ENCODE results near the gene SLC25A5.
"Not testable (repeated sequence)": the region's sequence is repeated elsewhere in the genome, so short reads cannot be mapped to it uniquely, and the experiment has no call there.

Gene SLC25A5

GRCh38 chrX:119495734-119496726 is 27.8 kb downstream of the SLC25A5 start:
- Histone ChIP-seq H3K9me3 (ENCODE audit: insufficient read depth, low read depth, low read length) (no peaks in the 10 kb centered on the region), H3K36me3 (ENCODE audit: insufficient read depth, low read length) (no peaks in the 10 kb centered on the region), H3K4me3 (ENCODE audit: low read length) (no peak overlapping the region), H3K9ac (ENCODE audit: low read depth, low read length) (no peak overlapping the region), H3K4me1 (ENCODE audit: insufficient read depth, low read length) (no peaks in the 10 kb centered on the region), H3K27ac (ENCODE audit: low read depth, low read length) (no peak overlapping the region), H3K27me3 (ENCODE audit: insufficient read depth, low read length) (no peaks in the 10 kb centered on the region)
- WGBS = 80% methylated on average over 9 of the region's 10 CpGs

- H3K9me3 ChIP-seq (ENCODE audit: insufficient read depth, low read depth, low read length) = no peaks in the 10 kb centered on the region
- WGBS = 93% methylated on average over 1 of the region's 1 CpG
- no peak overlapping the region for H3K4me3 ChIP-seq (ENCODE audit: low read length)
- H3K27me3 ChIP-seq (ENCODE audit: insufficient read depth, low read length) = no peaks in the 10 kb centered on the region
- no peak overlapping the region for H3K27ac ChIP-seq (ENCODE audit: low read depth, low read length)
- H3K36me3 ChIP-seq (ENCODE audit: insufficient read depth, low read length) = no peaks in the 10 kb centered on the region
- H3K4me1 ChIP-seq (ENCODE audit: insufficient read depth, low read length) = no peaks in the 10 kb centered on the region
- no peak overlapping the region for H3K9ac ChIP-seq (ENCODE audit: low read depth, low read length)
Observed at GRCh38 chrX:119497185-119497584, 28.9 kb downstream of the SLC25A5 start.

- H3K9me3 ChIP-seq (ENCODE audit: insufficient read depth, low read depth, low read length) = no peaks in the 10 kb centered on the region
- no peak overlapping the region for H3K27ac ChIP-seq (ENCODE audit: low read depth, low read length)
- no peaks in the 10 kb centered on the region for H3K4me1 ChIP-seq (ENCODE audit: insufficient read depth, low read length)
- 92% methylated on average over 13 of the region's 13 CpGs for whole genome bisulfite sequencing
- H3K36me3 ChIP-seq (ENCODE audit: insufficient read depth, low read length) = no peaks in the 10 kb centered on the region
- no peak overlapping the region for H3K4me3 ChIP-seq (ENCODE audit: low read length)
- no peaks in the 10 kb centered on the region for H3K27me3 ChIP-seq (ENCODE audit: insufficient read depth, low read length)
- H3K9ac ChIP-seq (ENCODE audit: low read depth, low read length) = no peak overlapping the region
Observed at GRCh38 chrX:119500061-119500800, 32.0 kb downstream of the SLC25A5 start.

GRCh38 chrX:119501511-119502148 is 33.4 kb downstream of the SLC25A5 start:
- H3K4me3 ChIP-seq (ENCODE audit: low read length) = no peak overlapping the region
- WGBS = 96% methylated on average over 7 of the region's 7 CpGs
- no peak overlapping the region for H3K27ac ChIP-seq (ENCODE audit: low read depth, low read length)
- no peak overlapping the region for H3K9ac ChIP-seq (ENCODE audit: low read depth, low read length)
- no peaks in the 10 kb centered on the region for H3K36me3 ChIP-seq (ENCODE audit: insufficient read depth, low read length)
- no peaks in the 10 kb centered on the region for H3K27me3 ChIP-seq (ENCODE audit: insufficient read depth, low read length)
- no peaks in the 10 kb centered on the region for H3K4me1 ChIP-seq (ENCODE audit: insufficient read depth, low read length)
- no peaks in the 10 kb centered on the region for H3K9me3 ChIP-seq (ENCODE audit: insufficient read depth, low read depth, low read length)

- no peaks in the 10 kb centered on the region for H3K4me1 ChIP-seq (ENCODE audit: insufficient read depth, low read length)
- H3K9me3 ChIP-seq (ENCODE audit: insufficient read depth, low read depth, low read length) = no peaks in the 10 kb centered on the region
- no peak overlapping the region for H3K9ac ChIP-seq (ENCODE audit: low read depth, low read length)
- no peak overlapping the region for H3K4me3 ChIP-seq (ENCODE audit: low read length)
- WGBS = 81% methylated on average over 11 of the region's 11 CpGs
- H3K27me3 ChIP-seq (ENCODE audit: insufficient read depth, low read length) = no peaks in the 10 kb centered on the region
- no peak overlapping the region for H3K27ac ChIP-seq (ENCODE audit: low read depth, low read length)
- no peaks in the 10 kb centered on the region for H3K36me3 ChIP-seq (ENCODE audit: insufficient read depth, low read length)
Observed at GRCh38 chrX:119502727-119503483, 34.7 kb downstream of the SLC25A5 start.

GRCh38 chrX:119503484-119503861 is 35.2 kb downstream of the SLC25A5 start:
- H3K27ac ChIP-seq (ENCODE audit: low read depth, low read length) = no peak overlapping the region

GRCh38 chrX:119505145-119505544 is 36.9 kb downstream of the SLC25A5 start:
- not testable (repeated sequence) for H3K9me3 ChIP-seq (ENCODE audit: insufficient read depth, low read depth, low read length); H3K36me3 ChIP-seq (ENCODE audit: insufficient read depth, low read length); H3K27me3 ChIP-seq (ENCODE audit: insufficient read depth, low read length); H3K9ac ChIP-seq (ENCODE audit: low read depth, low read length); H3K4me1 ChIP-seq (ENCODE audit: insufficient read depth, low read length); H3K27ac ChIP-seq (ENCODE audit: low read depth, low read length); H3K4me3 ChIP-seq (ENCODE audit: low read length)
- WGBS = 98% methylated on average over 10 of the region's 10 CpGs

More at GRCh38 chrX:119503484-119503861, 35.2 kb downstream of the SLC25A5 start:
- 75% methylated on average over 2 of the region's 2 CpGs for WGBS
- Histone ChIP-seq H3K4me3 (ENCODE audit: low read length) (no peak overlapping the region), H3K4me1 (ENCODE audit: insufficient read depth, low read length) (no peaks in the 10 kb centered on the region), H3K9ac (ENCODE audit: low read depth, low read length) (no peak overlapping the region), H3K27me3 (ENCODE audit: insufficient read depth, low read length) (no peaks in the 10 kb centered on the region), H3K9me3 (ENCODE audit: insufficient read depth, low read depth, low read length) (no peaks in the 10 kb centered on the region), H3K36me3 (ENCODE audit: insufficient read depth, low read length) (no peaks in the 10 kb centered on the region)

GRCh38 chrX:119505945-119506344 is 37.7 kb downstream of the SLC25A5 start:
- Histone ChIP-seq H3K9me3 (ENCODE audit: insufficient read depth, low read depth, low read length) (no peaks in the 10 kb centered on the region), H3K36me3 (ENCODE audit: insufficient read depth, low read length) (no peaks in the 10 kb centered on the region), H3K27me3 (ENCODE audit: insufficient read depth, low read length) (no peaks in the 10 kb centered on the region), H3K9ac (ENCODE audit: low read depth, low read length) (no peak overlapping the region), H3K4me3 (ENCODE audit: low read length) (no peak overlapping the region), H3K27ac (ENCODE audit: low read depth, low read length) (no peak overlapping the region), H3K4me1 (ENCODE audit: insufficient read depth, low read length) (no peaks in the 10 kb centered on the region)
- WGBS = 94% methylated on average over 3 of the region's 4 CpGs

GRCh38 chrX:119507206-119507605 is 39.0 kb downstream of the SLC25A5 start:
- Histone ChIP-seq H3K9me3 (ENCODE audit: insufficient read depth, low read depth, low read length) (no peaks in the 10 kb centered on the region), H3K27me3 (ENCODE audit: insufficient read depth, low read length) (no peaks in the 10 kb centered on the region), H3K9ac (ENCODE audit: low read depth, low read length) (no peak overlapping the region), H3K27ac (ENCODE audit: low read depth, low read length) (no peak overlapping the region), H3K36me3 (ENCODE audit: insufficient read depth, low read length) (no peaks in the 10 kb centered on the region), H3K4me3 (ENCODE audit: low read length) (no peak overlapping the region), H3K4me1 (ENCODE audit: insufficient read depth, low read length) (no peaks in the 10 kb centered on the region)
- WGBS = 96% methylated on average over 6 of the region's 6 CpGs

GRCh38 chrX:119512146-119512800 is 44.0 kb downstream of the SLC25A5 start:
- no peaks in the 10 kb centered on the region for H3K27me3 ChIP-seq (ENCODE audit: insufficient read depth, low read length)
- no peaks in the 10 kb centered on the region for H3K36me3 ChIP-seq (ENCODE audit: insufficient read depth, low read length)
- no peak overlapping the region for H3K27ac ChIP-seq (ENCODE audit: low read depth, low read length)
- whole genome bisulfite sequencing = 69% methylated on average over 14 of the region's 14 CpGs
- no peaks in the 10 kb centered on the region for H3K4me1 ChIP-seq (ENCODE audit: insufficient read depth, low read length)
- no peak overlapping the region for H3K9ac ChIP-seq (ENCODE audit: low read depth, low read length)
- H3K9me3 ChIP-seq (ENCODE audit: insufficient read depth, low read depth, low read length) = no peaks in the 10 kb centered on the region
- H3K4me3 ChIP-seq (ENCODE audit: low read length) = no peak overlapping the region

Measured in HUES64 (cell line).